Lower leg skin (tissue), 4 donors: Measurements from ENCODE around the gene KCNJ2. TPM values are rescaled to one million over a fixed set of nuclear protein-coding genes. Genes with fewer than 3 reads are reported as not detected.

Source experiments
- DNase-seq, 2 donors: peaks; one replicate each; pipeline ENCODE4 v3.0.0-alpha.2; 2019; ENCODE audit warnings: low spot score in 2 of 2
- H3K4me3 ChIP-seq: fragments of 200-600 bp; sonication (generic); 2 replicates; pipeline ENCODE4 v1.5.1; 2017; ENCODE audit warnings: mild to moderate bottlenecking, low read depth; ENCODE audit not compliant: poor library complexity, severe bottlenecking
- POLR2A ChIP-seq, 2 donors: fragments of 450-650 bp; IDR thresholded peaks; one replicate each; pipeline ENCODE4 v1.6.1; 2016 to 2017; ENCODE audit warnings: antibody characterized with exemption in 2 of 2, mild to moderate bottlenecking in 1 of 2, moderate library complexity in 1 of 2
- WGBS, 2 donors: methylation state at CpG; one replicate each; pipeline ENCODE4 v1.1.5; 2018; 5-methylcytosine and 5-hydroxymethylcytosine counted together
- intact Hi-C: fragments of 100-400 bp; cut with DNase I; formaldehyde crosslinking; loops from one replicate; pipeline ENCODE4 v1.15.0; 2023; ENCODE audit warnings: low total_unique reads
- total RNA-seq, 4 donors: library from RNA; depleted of rRNA; stranded (reverse); fragments of >200 nt; gene quantifications; one replicate each; pipeline ENCODE4 v1.1.0, GENCODE V29; 2016
- TF ChIP-seq, protein P1 (sequence below), 3 donors: fragments of 450-650 bp; IDR thresholded peaks; one replicate each; pipeline ENCODE4 v1.5.1; 2016; ENCODE audit warnings: antibody characterized with exemption in 3 of 3, mild to moderate bottlenecking in 3 of 3, moderate library complexity in 2 of 3

The KCNJ2 gene
- total RNA-seq, 4 donors from 2014 or later, result 5.6 to 11.4 (median 9.7) TPM

DNA sequence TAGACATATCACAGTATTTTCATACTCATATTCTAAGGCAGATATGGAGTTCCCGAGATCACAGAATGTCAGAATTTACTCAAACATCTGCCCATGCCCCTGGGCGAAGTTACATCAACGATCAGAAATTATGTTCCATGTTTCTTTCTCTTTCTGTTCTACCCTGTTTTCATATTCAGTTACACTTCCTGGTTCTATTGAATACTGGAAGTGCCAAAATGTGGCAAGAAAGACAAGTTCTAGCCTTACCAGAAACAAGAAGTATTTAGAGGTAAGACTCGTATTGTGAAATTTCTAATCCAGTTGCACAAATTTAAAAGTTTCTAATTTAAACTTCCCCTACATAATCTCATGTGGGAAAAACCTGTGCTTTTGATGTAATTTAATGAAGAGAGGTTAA lies 36.1 kb downstream of the KCNJ2 start:
- intact Hi-C loops, result no loop called here
- TF ChIP-seq, protein P1, sequence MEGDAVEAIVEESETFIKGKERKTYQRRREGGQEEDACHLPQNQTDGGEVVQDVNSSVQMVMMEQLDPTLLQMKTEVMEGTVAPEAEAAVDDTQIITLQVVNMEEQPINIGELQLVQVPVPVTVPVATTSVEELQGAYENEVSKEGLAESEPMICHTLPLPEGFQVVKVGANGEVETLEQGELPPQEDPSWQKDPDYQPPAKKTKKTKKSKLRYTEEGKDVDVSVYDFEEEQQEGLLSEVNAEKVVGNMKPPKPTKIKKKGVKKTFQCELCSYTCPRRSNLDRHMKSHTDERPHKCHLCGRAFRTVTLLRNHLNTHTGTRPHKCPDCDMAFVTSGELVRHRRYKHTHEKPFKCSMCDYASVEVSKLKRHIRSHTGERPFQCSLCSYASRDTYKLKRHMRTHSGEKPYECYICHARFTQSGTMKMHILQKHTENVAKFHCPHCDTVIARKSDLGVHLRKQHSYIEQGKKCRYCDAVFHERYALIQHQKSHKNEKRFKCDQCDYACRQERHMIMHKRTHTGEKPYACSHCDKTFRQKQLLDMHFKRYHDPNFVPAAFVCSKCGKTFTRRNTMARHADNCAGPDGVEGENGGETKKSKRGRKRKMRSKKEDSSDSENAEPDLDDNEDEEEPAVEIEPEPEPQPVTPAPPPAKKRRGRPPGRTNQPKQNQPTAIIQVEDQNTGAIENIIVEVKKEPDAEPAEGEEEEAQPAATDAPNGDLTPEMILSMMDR (IDR thresholded peaks at IDR 0.05), result no peak
- no peak for TF ChIP-seq POLR2A (IDR thresholded peaks at IDR 0.05)
- H3K4me3 ChIP-seq, result no peak overlapping the region
- no peak for DNase-seq
- WGBS, 2 donors, result 36 to 55% methylated on average over 4 of the region's 4 CpGs

- no peak for TF ChIP-seq POLR2A (IDR thresholded peaks at IDR 0.05)
- TF ChIP-seq, protein P1 (IDR thresholded peaks at IDR 0.05), result no peak
- WGBS, 2 donors, result 73% methylated on average over 6 of the region's 6 CpGs
- H3K4me3 ChIP-seq, result no peak overlapping the region
- intact Hi-C loops, result no loop called here
- no peak for DNase-seq
These were observed 37.2 kb downstream of the KCNJ2 start for GRCh38 chr17:70206361-70207010.

GRCh38 chr17:70207184-70207583 lies 37.9 kb downstream of the KCNJ2 start:
- no peak overlapping the region for H3K4me3 ChIP-seq
- intact Hi-C loops, result no loop called here
- TF ChIP-seq, protein P1 (IDR thresholded peaks at IDR 0.05), result no peak
- TF ChIP-seq POLR2A (IDR thresholded peaks at IDR 0.05), result no peak
- 44 to 58% methylated on average over 1 of the region's 1 CpG for WGBS, 2 donors
- DNase-seq, result no peak

GRCh38 chr17:70208080-70208794 lies 38.9 kb downstream of the KCNJ2 start:
- TF ChIP-seq, protein P1 (IDR thresholded peaks at IDR 0.05), result no peak
- no peak for TF ChIP-seq POLR2A (IDR thresholded peaks at IDR 0.05)
- intact Hi-C loops, result no loop called here
- 78% methylated on average over 7 of the region's 7 CpGs for WGBS, 2 donors

DNA sequence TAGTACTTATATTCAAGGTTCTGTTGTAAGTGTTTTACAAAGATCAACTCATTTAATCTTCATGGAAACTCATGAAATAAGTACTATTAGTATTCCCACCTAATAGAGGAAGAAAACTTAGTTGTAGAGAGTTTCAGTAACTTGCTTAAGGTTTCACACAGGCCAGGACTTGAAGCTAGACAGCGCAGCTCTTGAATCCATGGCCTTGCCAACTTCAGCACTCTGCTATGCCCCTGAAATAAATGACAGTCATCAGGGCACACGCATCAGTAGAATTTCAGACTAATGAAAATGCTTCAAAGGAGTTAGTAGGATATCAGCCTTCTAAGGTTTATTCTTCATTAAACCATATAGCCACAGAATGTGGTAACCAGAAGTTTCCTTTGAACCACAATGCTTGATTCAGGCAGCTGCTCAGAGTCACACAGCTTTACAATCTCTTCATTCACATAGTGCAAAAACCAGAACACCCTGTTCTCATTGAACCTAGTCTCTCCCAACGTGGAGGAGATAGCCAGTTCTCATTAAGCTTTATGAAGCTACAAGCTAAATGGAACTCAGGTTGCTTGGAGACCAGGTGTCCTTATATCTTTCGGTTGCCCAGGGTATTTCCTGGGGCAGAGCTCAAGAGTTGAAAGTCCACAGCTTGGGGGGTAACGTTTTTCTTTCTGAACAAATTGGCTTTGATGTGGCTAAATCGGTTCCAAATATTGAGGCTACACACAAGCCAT lies 39.7 kb downstream of the KCNJ2 start:
- DNase-seq, result no peak
- TF ChIP-seq POLR2A (IDR thresholded peaks at IDR 0.05), result no peak
- TF ChIP-seq, protein P1 (IDR thresholded peaks at IDR 0.05), result no peak
- intact Hi-C loops, result no loop called here
- no peak overlapping the region for H3K4me3 ChIP-seq
- WGBS, 2 donors, result 42 to 46% methylated on average over 6 of the region's 6 CpGs

More at GRCh38 chr17:70208080-70208794, 38.9 kb downstream of the KCNJ2 start:
- DNase-seq, result no peak
- H3K4me3 ChIP-seq, result no peak overlapping the region
